Mucosa of stomach (tissue), 1 donor: ENCODE measurements around the gene ARL17B.
A peak's percentile ranks its signal among the peaks of the same experiment; 100 is the strongest.
"Not testable (repeated sequence)": the region's sequence is repeated elsewhere in the genome, so short reads cannot be mapped to it uniquely, and the experiment has no call there.

Source experiments
- H3K27me3 ChIP-seq: one replicate; pipeline ENCODE4 v1.7.0; 2013; ENCODE audit warnings: mild to moderate bottlenecking, low read length; ENCODE audit not compliant: control insufficient read depth, insufficient read depth
- H3K36me3 ChIP-seq: one replicate; pipeline ENCODE4 v1.7.0; 2013; ENCODE audit warnings: low read length; ENCODE audit not compliant: control insufficient read depth, insufficient read depth
- H3K4me1 ChIP-seq: one replicate; pipeline ENCODE4 v1.7.0; 2013; ENCODE audit warnings: mild to moderate bottlenecking, low read length; ENCODE audit not compliant: control insufficient read depth, insufficient read depth
- H3K4me3 ChIP-seq: one replicate; pipeline ENCODE4 v1.7.0; 2013; ENCODE audit warnings: low read length
- H3K9ac ChIP-seq: one replicate; pipeline ENCODE4 v1.7.0; 2013; ENCODE audit warnings: mild to moderate bottlenecking, low read length, moderate library complexity
- H3K9me3 ChIP-seq: one replicate; pipeline ENCODE4 v1.7.0; 2013; ENCODE audit warnings: mild to moderate bottlenecking, low read length, moderate library complexity; ENCODE audit not compliant: control insufficient read depth
- donor health status: Pancreatic carcinoma.

The ARL17B gene

DNA sequence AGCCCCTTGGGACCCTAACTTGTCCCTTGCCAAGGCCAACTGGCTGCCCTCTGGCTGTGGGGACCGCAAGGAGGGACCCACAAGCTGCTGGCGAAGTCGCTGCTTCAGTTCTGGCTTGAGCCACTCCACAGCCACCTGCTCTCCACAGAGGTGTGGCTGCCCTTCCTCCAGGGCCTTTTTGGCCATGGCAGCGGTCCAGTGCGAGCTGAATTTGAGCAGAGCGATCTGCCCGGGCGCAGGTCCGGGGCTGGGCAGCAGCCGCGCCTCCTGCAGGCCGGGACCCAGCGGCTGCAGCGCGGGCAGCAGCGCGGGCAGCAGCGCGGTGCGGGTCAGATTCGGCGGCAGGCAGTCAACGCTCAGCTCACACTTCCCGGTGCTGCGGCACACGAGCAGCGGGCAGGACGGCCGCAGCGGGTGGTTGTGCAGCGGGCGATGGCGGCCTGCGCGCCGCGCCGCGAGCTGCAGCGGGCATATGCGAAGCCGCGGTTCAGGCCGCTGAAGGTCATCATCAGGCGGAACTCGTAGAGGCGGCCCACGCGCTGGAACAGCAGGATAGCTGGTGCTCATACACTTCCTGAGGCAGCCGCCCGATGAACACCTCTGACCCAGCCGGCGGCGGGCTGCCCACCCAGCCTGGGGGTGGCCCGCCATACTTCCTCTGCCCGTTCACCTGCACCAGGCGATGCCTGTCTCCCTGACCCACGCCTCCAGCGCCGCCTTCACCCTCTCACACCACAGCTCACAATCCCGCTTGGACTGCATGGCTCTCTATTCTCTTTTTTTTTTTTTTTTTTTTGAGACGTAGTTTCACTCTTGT is 101.5 kb downstream of the ARL17B start:
- H3K36me3 ChIP-seq, H3K9me3 ChIP-seq, H3K9ac ChIP-seq, H3K4me3 ChIP-seq, H3K27me3 ChIP-seq, H3K4me1 ChIP-seq: not testable (repeated sequence)

DNA sequence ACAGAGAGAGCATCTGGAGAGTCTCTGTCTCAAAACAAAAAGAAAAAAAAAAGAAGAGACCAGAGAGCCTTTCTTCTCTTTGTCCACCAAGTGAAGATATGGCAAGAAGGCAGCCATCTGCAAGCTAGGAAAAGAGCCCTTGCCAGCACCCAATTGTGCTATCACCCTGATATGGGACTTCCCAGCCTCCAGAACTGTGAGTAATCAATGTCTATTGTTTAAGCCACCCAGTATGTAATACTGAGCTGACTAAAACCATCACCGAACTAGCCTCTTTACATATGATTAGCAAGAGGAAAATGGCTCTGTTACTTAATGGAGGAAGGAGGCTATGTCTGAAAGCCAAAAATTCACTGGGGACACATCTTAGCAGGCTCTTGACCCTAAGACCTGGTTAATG is 105.2 kb downstream of the ARL17B start:
- not testable (repeated sequence) for H3K36me3 ChIP-seq, H3K9ac ChIP-seq, H3K4me3 ChIP-seq, H3K9me3 ChIP-seq, H3K4me1 ChIP-seq, H3K27me3 ChIP-seq

DNA sequence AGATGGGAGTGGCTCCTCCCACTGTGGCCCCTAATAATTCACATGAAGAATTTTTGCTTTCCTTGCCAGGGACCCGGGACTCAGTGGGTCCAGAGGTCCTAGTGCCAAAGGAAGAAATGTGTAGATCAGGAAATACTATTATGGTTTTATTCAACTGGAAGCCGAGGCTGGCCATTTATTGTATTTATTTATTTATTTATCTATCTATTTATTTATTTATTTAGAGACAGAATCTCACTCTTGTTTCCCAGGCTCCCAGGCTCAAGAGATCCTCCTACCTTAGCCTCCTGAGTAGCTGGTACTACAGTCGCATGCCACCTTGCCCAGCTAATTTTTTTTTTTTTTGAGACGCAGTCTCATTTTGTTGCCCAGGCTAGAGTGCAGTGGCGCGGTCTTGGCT is 107.4 kb downstream of the ARL17B start:
- H3K36me3 ChIP-seq, H3K4me1 ChIP-seq, H3K27me3 ChIP-seq, H3K4me3 ChIP-seq, H3K9ac ChIP-seq, H3K9me3 ChIP-seq: not testable (repeated sequence)

DNA sequence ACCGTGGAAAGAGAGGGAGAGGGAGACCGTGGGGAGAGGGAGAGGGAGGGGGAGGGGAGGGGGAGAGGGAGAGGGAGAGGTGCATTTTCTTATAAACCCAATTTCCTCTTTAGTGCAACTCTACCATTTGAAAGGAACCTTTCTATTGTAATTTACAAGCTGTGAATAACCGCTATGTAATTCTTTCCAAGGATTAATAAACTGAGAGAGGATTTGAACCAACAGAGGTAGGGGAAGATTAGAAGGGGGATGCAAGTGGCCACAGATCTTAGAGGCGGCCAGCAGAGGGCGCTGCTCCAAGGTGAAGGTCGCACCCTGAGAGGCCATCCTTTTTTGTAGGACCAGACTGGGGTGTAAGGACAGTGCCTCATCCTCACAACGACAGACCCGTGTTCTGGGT is 107.8 kb downstream of the ARL17B start:
- H3K4me3 ChIP-seq = not testable (repeated sequence)

DNA sequence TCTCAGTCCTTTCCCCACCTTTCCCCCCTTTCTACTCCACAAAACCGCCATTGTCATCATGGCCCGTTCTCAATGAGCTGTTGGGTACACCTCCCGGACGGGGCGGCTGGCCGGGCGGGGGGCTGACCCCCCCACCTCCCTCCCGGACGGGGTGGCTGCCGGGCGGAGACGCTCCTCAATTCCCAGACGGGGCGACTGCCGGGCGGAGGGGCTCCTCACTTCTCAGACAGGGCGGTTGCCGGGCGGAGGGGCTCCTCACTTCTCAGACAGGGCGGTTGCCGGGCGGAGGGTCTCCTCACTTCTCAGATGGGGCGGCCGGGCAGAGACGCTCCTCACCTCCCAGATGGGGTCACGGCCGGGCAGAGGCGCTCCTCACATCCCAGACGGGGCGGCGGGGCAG is 108.8 kb downstream of the ARL17B start:
- H3K27me3 ChIP-seq, H3K4me1 ChIP-seq, H3K9me3 ChIP-seq, H3K9ac ChIP-seq, H3K36me3 ChIP-seq, H3K4me3 ChIP-seq: not testable (repeated sequence)

More for the DNA sequence above, 107.8 kb downstream of the ARL17B start:
- not testable (repeated sequence) for H3K36me3 ChIP-seq, H3K4me1 ChIP-seq, H3K27me3 ChIP-seq, H3K9me3 ChIP-seq, H3K9ac ChIP-seq

DNA sequence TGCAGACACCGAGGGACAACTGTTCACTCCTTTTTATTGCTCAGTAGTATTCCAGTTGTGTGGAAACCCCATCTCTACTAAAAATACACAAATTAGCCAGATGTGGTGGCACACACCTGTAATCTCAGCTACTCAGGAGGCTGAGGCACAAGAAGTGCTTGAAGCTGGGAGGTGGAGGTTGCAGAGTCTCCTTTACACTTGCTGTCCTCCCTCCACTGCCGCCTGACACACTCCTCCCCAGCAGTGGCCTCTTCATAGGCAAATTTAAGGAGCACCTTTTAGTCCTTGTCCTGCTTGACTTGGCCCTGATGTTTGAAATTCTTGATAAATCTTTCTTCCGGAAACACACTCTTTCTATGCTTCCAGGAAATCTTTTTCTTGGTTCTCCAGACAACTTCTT is 112.4 kb downstream of the ARL17B start:
- not testable (repeated sequence) for H3K36me3 ChIP-seq, H3K27me3 ChIP-seq, H3K4me1 ChIP-seq, H3K9ac ChIP-seq, H3K4me3 ChIP-seq, H3K9me3 ChIP-seq

DNA sequence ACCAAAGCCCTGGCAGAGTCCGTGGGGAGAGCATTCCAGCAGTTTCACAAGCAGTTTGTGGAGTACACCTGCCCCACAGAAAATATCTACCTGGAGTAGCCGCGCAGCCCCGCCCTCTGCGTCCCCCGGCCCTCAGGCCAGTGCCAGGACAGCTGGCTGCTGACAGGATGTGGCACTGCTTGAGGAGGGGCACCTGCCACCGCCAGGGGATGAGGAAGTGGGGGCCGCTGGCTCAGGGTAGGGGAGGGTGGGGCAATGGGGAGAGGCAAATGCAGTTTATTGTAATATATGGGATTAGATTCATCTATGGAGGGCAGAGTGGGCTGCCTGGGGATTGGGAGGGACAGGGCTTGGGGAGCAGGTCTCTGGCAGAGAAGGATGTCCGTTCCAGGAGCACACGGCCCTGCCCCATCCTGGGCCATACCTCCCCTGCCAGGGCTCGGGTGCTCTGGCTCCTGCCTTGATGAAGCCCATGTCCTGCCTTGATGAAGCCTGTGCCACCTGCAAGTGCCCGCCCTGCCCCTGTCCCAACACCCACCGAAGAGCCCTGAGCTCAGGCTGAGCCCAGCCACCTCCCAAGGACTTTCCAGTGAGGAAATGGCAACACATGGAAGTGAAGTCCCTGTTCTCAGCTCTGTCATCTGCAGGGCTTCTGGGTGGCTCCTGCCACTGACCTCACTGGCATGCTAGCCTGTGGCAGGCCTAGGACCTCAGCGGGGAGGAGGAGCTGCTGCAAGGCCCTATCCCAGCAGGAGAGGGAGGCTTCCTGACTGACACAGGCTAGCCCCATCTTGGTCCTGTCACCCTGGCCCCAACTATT is 116.4 kb downstream of the ARL17B start:
- H3K27me3 ChIP-seq, H3K4me1 ChIP-seq, H3K4me3 ChIP-seq, H3K9me3 ChIP-seq, H3K9ac ChIP-seq, H3K36me3 ChIP-seq: not testable (repeated sequence)

DNA sequence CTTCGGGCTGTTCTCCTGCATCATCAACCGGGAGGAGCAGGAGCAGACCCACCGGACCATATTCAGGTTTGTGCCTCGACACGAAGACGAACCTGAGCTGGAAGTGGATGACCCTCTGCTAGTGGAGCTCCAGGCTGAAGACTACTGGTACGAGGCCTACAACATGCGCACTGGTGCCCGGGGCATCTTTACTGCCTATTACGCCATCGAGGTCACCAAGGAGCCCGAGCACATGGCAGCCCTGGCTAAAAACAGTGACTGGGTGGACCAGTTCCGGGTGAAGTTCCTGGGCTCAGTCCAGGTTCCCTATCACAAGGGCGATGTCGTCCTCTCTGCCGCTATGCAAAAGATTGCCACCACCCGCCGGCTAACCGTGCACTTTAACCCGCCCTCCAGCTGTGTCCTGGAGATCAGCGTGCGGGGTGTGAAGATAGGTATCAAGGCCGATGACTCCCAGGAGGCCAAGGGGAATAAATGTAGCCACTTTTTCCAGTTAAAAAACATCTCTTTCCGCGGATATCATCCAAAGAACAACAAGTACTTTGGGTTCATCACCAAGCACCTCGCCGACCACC is 117.1 kb downstream of the ARL17B start:
- not testable (repeated sequence) for H3K9me3 ChIP-seq, H3K27me3 ChIP-seq, H3K36me3 ChIP-seq, H3K9ac ChIP-seq, H3K4me1 ChIP-seq, H3K4me3 ChIP-seq

DNA sequence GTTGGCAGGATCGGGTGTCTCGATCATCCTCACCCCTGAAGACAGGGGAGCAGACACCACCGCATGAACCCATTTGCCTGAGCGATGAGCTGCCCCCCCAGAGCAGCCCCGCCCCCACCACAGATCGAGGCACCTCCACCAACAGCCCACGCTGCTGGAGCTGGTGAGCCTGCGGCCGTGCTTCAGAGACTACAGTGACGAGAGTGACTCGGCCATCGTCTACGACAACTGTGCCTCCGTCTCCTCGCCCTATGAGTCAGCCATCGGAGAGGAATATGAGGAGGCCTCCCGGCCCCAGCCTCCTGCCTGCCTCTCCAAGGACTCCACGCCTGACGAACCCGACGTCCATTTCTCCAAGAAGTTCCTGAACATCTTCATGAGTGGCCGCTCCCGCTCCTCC is 117.6 kb downstream of the ARL17B start:
- H3K27me3 ChIP-seq, H3K36me3 ChIP-seq, H3K4me1 ChIP-seq, H3K9ac ChIP-seq, H3K4me3 ChIP-seq, H3K9me3 ChIP-seq: not testable (repeated sequence)

DNA sequence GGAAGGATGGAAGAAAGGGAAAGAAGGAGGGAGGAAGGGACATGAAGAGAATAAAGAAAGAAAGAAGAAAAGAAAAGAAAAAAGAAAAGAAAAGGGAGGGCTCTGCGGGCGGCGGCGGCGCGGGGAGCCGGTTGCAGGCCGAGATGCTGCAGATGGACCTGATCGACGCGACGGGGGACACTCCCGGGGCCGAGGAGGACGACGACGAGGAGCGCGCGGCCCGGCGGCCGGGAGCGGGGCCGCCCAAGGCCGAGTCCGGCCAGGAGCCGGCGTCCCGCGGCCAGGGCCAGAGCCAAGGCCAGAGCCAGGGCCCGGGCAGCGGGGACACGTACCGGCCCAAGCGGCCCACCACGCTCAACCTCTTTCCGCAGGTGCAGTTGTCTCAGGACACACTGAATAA is 118.1 kb downstream of the ARL17B start:
- H3K9ac ChIP-seq, H3K36me3 ChIP-seq, H3K9me3 ChIP-seq, H3K4me1 ChIP-seq, H3K4me3 ChIP-seq, H3K27me3 ChIP-seq: not testable (repeated sequence)

DNA sequence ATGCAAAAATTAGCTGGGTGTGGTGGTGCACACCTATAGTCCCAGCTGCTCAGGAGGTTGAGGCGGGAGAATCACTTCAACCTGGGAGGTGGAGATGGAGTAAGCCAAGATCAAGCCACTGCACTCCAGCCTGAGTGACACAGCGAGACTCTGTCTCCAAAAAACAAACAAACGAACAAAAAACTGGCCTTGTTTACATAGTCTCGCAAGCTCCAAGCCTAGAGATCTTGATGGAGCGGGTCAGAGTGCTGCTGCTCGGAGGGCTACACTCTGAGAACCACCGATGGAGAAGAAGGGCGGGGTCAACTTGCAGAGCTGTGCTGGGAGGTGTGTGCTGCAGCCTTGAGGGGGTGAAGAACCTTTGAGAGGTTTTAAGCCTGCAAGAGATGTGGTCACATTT is 130.2 kb downstream of the ARL17B start:
- not testable (repeated sequence) for H3K4me1 ChIP-seq, H3K9ac ChIP-seq, H3K36me3 ChIP-seq, H3K4me3 ChIP-seq, H3K27me3 ChIP-seq, H3K9me3 ChIP-seq

DNA sequence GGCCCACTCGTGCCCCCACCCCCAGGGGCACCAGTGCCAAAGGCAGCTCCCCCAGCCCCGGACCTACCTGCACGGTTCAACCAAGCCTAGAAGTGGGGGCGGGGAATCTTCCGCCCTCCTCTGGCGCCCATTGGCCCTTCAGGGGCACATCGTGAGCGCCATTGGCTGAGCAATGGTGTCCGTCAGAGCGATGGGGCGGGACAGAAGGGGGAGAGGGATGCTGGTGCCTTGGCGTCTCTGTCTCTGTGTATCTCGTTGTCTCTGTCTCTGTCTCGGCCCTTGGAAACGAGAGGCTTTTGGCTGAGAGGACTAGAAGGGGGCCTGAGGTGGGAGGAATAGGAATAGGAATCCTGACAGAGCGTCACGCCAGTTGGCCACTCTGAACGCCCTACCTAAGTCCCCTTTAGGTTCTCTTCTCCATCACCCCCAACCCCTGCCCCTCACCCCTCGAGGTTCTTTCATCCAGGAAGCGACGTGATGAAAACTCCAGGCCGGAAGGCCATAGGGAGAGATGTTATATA is 136.2 kb downstream of the ARL17B start:
- not testable (repeated sequence) for H3K27me3 ChIP-seq, H3K9me3 ChIP-seq, H3K4me1 ChIP-seq, H3K36me3 ChIP-seq
- Histone ChIP-seq H3K9ac (peak overlapping the region; percentile 39), H3K4me3 (peak overlapping the region; percentile 56)
